Mucosa of gallbladder (tissue), 1 donor: Measurements from ENCODE around the gene ADGRD1. TPM values are rescaled to one million over a fixed set of nuclear protein-coding genes. Genes with fewer than 3 reads are reported as not detected.

Experiments
- DNase-seq: peaks from one replicate; pipeline ENCODE4 v3.0.0-alpha.2; 2020; ENCODE audit warnings: low spot score
- total RNA-seq: library from RNA; stranded (reverse); gene quantifications from one replicate; pipeline ENCODE4 v1.2.1, GENCODE V29; 2021
- donor health status: DM: no; HTN: no; CAD: no.

ADGRD1 gene
- total RNA-seq, 1 donor from 2014 or later: 96.1 TPM

GRCh38 chr12:130965668-130966067, 12.0 kb downstream of the ADGRD1 start:
- DNase-seq: no peak

GRCh38 chr12:130966443-130967030, 12.8 kb downstream of the ADGRD1 start:
- no peak for DNase-seq

GRCh38 chr12:130967636-130968035, 13.9 kb downstream of the ADGRD1 start:
- no peak for DNase-seq

GRCh38 chr12:130968611-130969010, 14.9 kb downstream of the ADGRD1 start:
- DNase-seq: no peak

- no peak for DNase-seq
Measured at GRCh38 chr12:130969223-130969622, 15.5 kb downstream of the ADGRD1 start.

GRCh38 chr12:130970165-130970907, 16.6 kb downstream of the ADGRD1 start:
- DNase-seq: no peak

GRCh38 chr12:130970908-130971233, 17.2 kb downstream of the ADGRD1 start:
- DNase-seq: no peak

GRCh38 chr12:130971925-130972585, 18.3 kb downstream of the ADGRD1 start:
- no peak for DNase-seq

- DNase-seq: no peak
Measured at GRCh38 chr12:130972586-130972950, 18.9 kb downstream of the ADGRD1 start.

GRCh38 chr12:130973109-130973508, 19.4 kb downstream of the ADGRD1 start:
- DNase-seq: no peak

GRCh38 chr12:130973906-130974305, 20.2 kb downstream of the ADGRD1 start:
- DNase-seq: no peak

GRCh38 chr12:130975116-130975515, 21.4 kb downstream of the ADGRD1 start:
- no peak for DNase-seq

- no peak for DNase-seq
Measured at GRCh38 chr12:130976171-130976720, 22.5 kb downstream of the ADGRD1 start.

- no peak for DNase-seq
Measured at GRCh38 chr12:130977046-130977742, 23.5 kb downstream of the ADGRD1 start.

- no peak for DNase-seq
Measured at GRCh38 chr12:130977743-130978095, 24.0 kb downstream of the ADGRD1 start.

GRCh38 chr12:130978785-130979184, 25.1 kb downstream of the ADGRD1 start:
- no peak for DNase-seq

GRCh38 chr12:130981074-130981742, 27.5 kb downstream of the ADGRD1 start:
- DNase-seq: no peak

- DNase-seq: no peak
Measured at GRCh38 chr12:130981911-130982310, 28.2 kb downstream of the ADGRD1 start.

GRCh38 chr12:130982565-130983225, 29.0 kb downstream of the ADGRD1 start:
- DNase-seq: no peak

GRCh38 chr12:130983328-130984017, 29.8 kb downstream of the ADGRD1 start:
- no peak for DNase-seq
